Glomerular endothelial cell (primary cell): Measurements from ENCODE around the gene PHF21B. TPM values are rescaled to one million over a fixed set of nuclear protein-coding genes. Genes with fewer than 3 reads are reported as not detected.
"Not testable (repeated sequence)": the region's sequence is repeated elsewhere in the genome, so short reads cannot be mapped to it uniquely, and the experiment has no call there.

ENCODE experiments used
- DNase-seq: peaks from one replicate; pipeline ENCODE4 v3.0.0-alpha.2; 2011; ENCODE audit warnings: low read depth, low spot score; ENCODE audit errors: extremely low read depth
- total RNA-seq: library from RNA; depleted of rRNA; stranded (reverse); fragments of >200 nt; gene quantifications from 2 replicates; pipeline ENCODE4 v1.2.3, GENCODE V29; 2015

PHF21B gene
- total RNA-seq, result not detected in 2 replicates

- no peak for DNase-seq
These were observed at the start of gene PHF21B for GRCh38 chr22:45009606-45010531. Gene PHF21B, minus strand, starts transcription at chr22:45010005. Its CDS starts 456 bp downstream, at chr22:45009549.

DNA sequence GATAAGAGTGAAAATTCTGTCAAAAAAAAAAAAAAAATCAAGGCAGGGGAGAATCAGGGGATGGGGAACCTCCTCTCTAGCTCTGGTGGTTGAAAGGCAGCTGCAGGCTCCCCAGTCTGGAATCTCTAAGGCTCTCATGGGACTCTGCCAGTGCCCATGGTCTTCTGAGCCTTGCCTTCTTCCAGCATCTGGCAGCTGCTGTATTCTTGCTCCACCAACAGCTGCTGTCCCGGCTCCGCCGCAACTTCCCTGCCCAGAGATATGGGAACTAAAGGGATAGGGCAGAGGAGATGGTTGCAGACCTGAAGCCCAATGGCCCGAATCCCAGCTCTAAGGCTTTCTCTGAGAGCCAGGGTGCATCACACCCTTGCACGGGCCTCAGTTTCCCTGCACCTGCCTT lies 49.5 kb upstream of the PHF21B start:
- DNase-seq, result no peak

DNA sequence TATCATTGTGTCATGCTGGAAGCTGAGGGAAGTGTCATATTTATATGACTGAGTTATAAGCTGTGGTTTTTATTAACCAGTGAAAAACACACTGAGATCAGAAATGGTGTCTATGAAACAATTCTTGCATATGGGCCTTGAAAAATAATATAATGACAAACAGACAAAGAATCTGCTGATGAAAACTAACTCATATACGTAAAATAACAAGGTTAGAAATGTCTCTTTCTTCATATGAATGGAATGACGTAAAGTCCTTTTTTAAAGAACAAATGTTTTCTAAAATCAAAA lies 48.8 kb upstream of the PHF21B start:
- DNase-seq, result no peak

DNA sequence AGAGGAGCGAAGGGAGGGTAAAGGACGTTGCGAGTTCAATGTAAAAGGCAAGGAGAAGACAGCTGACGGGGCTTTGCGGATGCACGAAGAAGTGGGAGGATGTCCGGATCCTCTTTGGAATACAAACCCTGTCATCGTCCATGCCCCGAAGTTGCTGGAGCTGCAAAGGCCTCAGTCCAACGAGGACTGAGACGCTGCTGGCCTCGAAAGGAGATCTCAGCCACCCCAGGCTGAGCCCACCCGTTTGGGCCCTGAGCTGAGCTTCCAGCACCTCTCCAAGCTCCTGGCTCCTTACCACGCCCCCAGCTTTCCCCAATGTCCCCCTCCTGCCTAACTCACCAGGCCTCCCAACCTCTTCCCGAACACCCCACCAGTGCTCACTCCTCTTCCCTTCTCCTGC lies 46.1 kb upstream of the PHF21B start:
- DNase-seq, result no peak

- no peak for DNase-seq
These were observed 43.8 kb upstream of the PHF21B start for GRCh38 chr22:45053571-45053970.

DNA sequence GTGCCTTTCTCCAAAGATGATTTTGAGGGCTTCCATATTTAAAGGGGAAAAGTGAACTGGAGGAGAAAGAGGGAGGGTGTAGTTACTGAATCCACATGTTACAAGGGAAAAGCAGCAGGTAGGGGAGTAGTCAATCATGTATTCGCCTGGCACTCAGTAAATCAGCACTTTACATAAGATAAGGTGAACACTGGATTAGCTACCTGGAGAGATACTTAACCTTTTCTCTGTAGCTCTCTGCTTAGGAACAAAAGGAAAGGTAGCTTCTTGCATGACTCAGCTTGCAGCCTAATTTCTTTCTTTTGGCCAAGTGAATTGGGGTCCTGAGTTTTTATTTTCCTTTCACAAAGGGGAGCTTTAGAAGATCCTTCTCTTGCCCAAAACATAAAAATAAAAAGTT lies 43.3 kb upstream of the PHF21B start:
- DNase-seq, result no peak

DNA sequence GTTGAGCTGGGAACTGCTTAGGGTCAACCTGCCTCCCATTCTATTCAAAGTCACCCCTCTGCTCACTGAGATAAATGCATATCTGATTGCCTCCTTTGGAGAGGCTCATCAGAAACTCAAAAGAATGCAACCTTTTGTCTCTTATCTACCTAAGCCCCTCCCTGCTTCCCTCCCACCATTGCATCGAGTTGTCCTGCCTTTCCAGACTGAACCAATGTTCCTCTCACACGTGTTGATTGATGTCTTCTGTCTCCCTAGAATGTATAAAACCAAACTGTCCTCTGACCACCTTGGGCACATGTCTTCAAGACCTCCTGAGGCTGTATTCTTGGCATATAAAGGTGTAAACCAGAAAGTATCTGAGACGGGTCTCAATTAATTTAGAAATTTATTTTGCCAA lies 42.9 kb upstream of the PHF21B start:
- not testable (repeated sequence) for DNase-seq

- DNase-seq, result no peak
These were observed 42.1 kb upstream of the PHF21B start for GRCh38 chr22:45051946-45052345.

DNA sequence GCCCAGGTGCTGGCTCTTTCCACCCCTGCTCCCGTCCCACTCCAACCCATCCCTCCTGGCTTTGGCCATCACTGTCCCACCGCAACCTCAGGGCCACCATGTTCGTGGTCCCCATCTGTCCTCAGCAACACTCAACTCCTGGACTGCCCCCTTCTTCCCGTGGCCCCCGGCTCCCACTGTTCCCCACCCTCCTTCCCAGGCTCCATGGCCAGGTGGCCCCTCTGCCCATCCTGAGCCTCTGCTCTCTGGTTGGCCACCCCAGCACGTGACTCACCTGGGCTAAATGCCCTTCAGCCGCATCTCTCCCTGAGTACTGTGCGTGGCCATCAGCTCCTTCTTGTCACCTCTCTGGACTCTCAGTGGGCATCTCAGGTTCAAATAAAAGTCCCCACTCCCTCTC lies 41.6 kb upstream of the PHF21B start:
- no peak for DNase-seq

DNA sequence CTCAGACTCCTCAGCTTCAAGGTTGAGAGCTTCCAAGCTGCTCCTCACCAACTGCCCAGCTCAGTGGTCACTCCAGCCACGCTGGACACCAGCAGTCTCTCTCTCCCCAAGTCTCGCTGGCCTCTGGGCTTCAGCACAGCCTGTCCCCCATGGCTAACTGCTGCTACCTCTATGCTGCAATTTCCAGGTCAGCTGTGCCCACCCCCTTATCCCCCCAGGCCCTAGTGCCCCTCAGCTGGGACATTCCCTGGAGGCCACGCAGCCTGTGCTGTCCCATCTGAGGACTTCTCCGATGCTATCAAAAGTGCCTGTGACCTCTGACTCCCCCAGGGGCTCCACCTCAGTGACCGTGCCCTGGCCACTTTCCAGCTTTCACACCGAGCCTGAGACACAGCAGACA lies 37.5 kb upstream of the PHF21B start:
- DNase-seq, result no peak

- no peak for DNase-seq
These were observed 35.4 kb upstream of the PHF21B start for GRCh38 chr22:45045208-45045607.

DNA sequence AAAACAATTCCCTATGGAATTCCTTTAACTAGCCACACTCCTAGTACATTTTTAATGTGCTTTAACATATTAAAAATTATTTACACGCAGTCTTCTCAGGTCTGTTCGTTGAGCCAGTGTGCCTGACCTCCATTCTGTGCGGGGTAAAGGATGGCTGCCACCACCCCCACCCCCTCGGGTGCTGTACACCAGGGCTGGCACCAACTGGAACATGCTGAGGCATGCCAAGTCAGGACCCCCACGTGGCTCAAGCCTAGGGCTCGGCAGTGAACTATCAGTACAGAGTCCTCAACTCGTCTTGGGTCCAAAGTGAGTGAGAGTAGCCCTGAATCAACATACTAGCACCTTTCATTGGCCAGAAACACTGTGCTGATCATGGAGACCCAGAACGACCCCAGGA lies 32.5 kb upstream of the PHF21B start:
- no peak for DNase-seq

- no peak for DNase-seq
These were observed 29.3 kb upstream of the PHF21B start for GRCh38 chr22:45039133-45039532.

DNA sequence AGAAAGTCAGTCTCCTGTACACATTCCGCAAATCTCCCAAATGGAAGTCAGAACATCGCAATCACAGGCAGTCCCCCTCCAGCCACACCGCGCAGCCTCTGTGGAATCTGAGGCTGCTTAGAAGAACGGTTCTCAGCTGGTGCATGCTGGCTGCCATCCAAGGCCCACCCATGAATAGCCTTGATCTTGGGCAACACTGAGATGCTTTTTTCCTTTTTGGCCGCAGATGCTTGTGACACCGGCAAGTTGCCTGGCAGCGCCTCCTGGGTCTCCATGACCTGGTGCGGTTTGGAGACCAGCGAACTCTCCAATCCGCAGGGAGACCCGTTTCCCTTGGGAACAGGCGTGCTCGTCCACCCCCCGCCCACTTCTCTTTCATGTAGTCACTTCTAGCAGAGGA lies 26.3 kb upstream of the PHF21B start:
- DNase-seq, result no peak

- DNase-seq, result no peak
These were observed 25.0 kb upstream of the PHF21B start for GRCh38 chr22:45034821-45035220.

DNA sequence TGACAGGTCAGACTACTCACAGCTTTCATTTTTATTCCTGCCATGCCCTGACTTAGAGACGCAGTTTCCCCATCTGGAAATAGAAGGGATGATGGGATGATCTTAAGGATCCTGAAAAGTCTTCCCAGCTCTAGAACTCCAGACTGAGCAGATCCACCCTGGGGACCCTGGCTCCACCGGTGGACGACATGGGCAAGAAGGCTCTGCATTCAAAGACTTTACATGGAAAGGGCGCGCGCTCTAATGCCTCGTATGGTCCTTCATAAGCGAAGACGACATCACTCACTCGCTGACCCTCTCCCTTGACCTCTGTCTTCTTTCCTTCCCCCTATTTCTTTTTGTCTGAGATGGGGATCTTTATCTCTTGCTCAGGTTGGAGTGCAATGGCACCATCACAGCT lies 24.4 kb upstream of the PHF21B start:
- no peak for DNase-seq

DNA sequence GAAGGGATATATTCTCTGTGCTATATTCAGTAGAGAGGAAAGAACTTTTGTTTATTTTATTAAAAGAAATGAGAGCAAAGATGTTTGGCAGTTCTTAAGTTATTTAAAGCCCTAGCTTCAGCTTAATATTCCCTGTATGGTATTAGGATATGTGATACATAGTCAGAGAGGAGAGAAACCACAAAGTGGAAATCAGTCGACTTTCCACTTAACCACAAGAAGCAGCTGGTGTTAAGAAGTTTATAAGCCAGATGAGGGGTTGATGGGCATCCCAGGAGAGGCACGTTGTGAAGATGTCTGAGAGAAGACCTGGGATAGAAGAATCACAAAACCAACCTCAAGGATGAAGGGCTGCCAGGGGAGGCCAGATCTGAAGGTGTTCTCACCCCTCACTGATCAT lies 23.3 kb upstream of the PHF21B start:
- DNase-seq, result no peak

DNA sequence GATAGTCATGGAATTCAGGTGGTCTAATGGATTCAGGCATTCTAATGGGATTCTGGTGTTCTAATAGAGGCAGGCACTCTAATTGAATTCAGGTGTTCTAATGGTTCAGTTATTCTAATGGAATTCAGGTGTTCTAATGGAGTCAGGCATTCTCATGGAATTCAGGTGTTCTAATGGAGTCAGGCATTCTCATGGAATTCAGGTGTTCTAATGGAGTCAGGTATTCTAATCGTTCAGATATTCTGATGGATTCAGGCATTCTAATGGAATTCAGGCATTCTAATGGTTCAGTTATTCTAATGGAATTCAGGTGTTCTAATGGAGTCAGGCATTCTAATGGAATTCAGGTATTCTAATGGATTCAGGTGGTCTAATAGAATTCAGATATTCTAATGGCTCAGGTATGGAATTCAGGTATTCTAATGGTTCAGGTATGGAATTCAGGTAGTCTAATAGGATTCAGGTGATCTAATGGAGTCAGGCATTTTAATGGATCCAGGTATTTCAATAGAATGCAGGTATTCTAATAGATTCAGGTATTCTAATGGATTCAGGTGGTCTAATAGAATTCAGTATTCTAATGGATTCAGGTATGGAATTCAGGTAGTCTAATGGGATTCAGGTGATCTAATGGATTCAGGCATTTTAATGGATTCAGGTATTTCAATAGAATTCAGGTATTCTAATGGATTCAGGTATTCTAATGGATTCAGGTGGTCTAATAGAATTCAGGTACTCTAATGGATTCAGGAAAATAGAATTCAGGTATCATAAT lies 22.0 kb upstream of the PHF21B start:
- no peak for DNase-seq

GRCh38 chr22:45029501-45029900 lies 19.7 kb upstream of the PHF21B start:
- no peak for DNase-seq

GRCh38 chr22:45026511-45026910 lies 16.7 kb upstream of the PHF21B start:
- no peak for DNase-seq

GRCh38 chr22:45023431-45023830 lies 13.6 kb upstream of the PHF21B start:
- no peak for DNase-seq
